GM21619 (cell line): ENCODE measurements around the gene TAGAP.

Experiments used
- ATAC-seq: cut with Tn5 transposase; IDR thresholded peaks from one replicate; pipeline ENCODE4 v1.9.1; 2021; ENCODE audit not compliant: unreplicated experiment

TAGAP gene

DNA sequence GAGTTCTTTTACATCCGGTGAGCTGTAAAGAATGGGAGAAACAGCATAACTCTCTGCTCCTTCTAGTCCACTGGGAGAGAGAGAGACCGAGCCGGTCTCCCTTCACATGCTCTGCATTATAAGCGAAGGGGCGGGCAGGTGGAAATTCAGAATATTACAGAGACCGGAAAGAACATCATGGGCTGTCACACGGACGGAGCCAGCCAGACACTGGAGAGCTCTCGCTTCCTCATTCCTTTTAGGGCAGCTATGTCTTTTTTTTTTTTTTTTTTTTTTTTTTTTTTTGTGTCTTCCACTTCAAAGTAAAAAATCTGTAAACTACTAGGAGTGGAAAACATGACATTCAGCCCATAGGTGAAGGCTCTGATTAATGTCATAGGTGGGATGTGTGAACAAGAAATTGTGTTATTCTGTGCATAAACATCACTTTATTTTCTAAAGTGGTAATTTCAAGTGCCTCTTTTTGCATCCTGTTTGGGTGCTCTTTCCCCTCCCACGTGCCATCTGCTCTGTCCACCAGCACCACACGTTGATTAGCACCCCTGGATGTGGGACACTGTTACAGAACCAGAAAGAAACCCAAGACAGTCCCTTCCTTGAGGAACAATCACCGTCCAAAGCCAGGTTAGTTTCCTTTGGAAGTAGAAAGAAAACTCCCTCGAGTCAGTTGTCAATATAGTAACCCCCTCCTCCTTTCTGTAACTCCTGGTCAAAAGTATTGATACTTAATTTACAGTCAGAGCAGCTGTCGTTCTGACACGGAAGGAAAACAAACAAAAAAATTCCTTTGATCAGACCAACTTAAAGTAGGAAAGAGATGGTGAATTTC is at the start of gene TAGAP:
Gene TAGAP (minus strand): TSS at position 93 of the 829 bp plus-strand sequence. CDS start 845 bp downstream, outside the sequence.
- ATAC-seq = peak; percentile 85

DNA sequence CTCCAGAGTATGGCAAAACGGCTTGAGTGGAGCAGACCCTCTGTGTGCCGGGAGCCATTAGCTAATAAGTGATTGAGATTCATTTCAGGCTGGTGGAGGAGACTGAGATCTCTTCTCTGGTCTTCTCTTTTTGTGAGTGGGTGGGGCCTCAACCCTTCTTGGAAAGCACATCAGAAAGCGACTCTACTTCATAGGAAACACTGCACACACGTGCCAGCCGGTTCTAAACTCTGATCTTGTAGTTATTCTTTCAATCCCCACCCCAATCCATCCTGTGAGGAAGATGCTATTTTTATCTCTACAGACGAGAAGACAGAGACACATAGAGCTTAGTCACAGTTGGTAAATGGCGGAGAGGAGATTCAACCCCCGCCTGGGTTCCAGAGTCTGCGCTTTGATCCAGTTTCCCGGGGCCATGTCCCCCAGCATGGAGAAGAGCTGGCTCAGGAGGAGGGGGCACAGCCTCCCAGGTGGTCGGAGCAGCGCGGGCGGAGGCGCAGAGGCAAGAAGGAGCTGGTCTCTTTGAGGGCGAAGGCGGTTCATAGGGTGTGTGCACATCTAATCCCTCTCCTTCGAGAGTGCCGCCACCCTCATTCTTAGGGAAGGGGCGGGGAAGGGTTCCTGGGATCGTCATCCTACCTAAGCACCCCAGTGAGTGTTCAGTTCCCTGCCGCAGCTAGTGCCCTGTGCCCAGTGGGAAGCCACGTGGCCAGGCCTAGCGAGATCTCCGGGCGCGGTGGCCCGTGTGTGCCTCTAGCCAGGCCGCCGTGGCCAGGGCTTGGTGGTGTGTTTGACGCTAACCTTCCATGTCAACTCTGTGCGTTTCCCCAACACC is 49.0 kb upstream of the TAGAP start:
- no peak for ATAC-seq

- no peak for ATAC-seq
Observed at GRCh38 chr6:159092631-159093030, 47.8 kb upstream of the TAGAP start.

GRCh38 chr6:159090530-159091480 is 46.0 kb upstream of the TAGAP start:
- ATAC-seq = no peak

GRCh38 chr6:159089909-159090308 is 45.1 kb upstream of the TAGAP start:
- no peak for ATAC-seq

- ATAC-seq = no peak
Observed at GRCh38 chr6:159089443-159089842, 44.7 kb upstream of the TAGAP start.

GRCh38 chr6:159086033-159086618 is 41.3 kb upstream of the TAGAP start:
- ATAC-seq = no peak

GRCh38 chr6:159085396-159085895 is 40.7 kb upstream of the TAGAP start:
- no peak for ATAC-seq

GRCh38 chr6:159084493-159085091 is 39.8 kb upstream of the TAGAP start:
- no peak for ATAC-seq

- no peak for ATAC-seq
Observed at GRCh38 chr6:159083146-159083545, 38.4 kb upstream of the TAGAP start.

GRCh38 chr6:159082039-159082815 is 37.4 kb upstream of the TAGAP start:
- no peak for ATAC-seq

GRCh38 chr6:159080217-159080976 is 35.6 kb upstream of the TAGAP start:
- ATAC-seq = peak; percentile 78

DNA sequence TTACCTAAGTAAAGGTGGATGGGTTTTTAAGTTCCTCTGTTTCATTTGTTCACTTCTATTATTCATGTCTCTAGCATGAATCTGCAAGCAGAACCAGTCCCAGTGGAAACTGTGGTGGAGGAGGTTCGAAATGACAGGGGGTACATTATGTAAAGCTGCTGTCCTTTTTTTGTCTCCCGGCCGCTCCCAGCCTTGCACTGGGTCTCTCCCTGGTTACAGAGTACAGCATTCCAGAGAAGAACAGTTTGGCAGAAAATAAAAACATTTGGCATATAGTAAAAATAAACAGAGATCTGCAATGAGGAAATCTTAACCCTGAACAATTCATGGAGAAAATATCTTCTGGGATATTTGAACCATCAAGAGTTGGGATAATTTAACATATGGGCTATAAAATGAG is 34.6 kb upstream of the TAGAP start:
- no peak for ATAC-seq

DNA sequence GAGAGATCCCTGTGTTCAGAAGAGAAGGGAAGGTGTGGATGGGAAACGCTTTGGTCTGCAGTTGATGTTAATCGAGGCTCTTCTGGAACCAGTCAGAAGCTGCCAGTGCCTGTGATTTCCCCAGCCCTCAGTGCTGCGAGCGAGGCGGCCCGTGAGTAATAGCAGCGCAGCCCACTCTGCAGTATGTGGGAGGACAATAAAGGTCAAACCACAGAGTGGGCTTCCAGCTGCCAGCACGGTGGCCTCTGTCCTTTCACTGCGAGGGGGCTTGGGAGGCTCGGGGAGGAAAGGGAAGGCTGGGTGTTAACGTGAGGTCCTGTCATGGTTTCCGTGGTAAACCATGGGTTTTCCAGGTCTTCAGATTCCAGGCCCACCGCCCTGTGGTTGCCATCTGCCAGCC is 32.3 kb upstream of the TAGAP start:
- no peak for ATAC-seq

DNA sequence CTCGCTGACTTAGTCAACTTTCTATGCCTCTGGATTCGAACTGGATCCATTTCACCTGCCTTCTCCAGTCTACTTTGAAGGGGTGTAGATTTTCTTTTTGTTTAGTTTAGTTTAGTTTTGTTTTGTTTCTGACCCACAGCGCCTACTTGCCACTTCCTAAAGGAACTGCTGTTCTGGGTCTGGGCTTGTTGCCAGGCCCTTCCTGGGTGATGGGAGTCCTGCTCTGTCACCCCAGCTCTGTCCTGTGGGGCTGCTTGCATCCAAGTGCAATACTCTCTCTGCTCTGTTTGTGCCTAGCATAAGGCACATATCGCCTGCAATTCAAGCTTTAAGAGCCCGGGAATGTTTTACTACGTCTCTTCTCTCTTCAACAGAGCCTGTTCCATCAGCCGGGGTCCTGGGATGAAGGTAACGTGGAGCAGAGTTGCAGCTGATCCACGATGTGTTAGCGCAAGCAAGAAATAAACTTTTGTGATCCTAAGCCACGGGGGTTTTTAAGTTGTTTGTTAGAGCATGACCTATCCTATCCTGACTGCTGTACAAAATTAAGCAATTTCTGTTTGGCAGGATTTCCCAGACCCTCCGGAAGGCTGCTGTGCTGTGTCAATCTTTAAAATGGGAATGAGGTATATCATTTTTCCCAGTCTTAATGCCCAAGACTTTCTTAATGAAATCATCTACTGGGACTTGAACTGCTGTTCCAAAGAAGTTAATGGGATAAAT is 30.9 kb upstream of the TAGAP start:
- no peak for ATAC-seq

- ATAC-seq = no peak
Observed at GRCh38 chr6:159074876-159075275, 30.1 kb upstream of the TAGAP start.

DNA sequence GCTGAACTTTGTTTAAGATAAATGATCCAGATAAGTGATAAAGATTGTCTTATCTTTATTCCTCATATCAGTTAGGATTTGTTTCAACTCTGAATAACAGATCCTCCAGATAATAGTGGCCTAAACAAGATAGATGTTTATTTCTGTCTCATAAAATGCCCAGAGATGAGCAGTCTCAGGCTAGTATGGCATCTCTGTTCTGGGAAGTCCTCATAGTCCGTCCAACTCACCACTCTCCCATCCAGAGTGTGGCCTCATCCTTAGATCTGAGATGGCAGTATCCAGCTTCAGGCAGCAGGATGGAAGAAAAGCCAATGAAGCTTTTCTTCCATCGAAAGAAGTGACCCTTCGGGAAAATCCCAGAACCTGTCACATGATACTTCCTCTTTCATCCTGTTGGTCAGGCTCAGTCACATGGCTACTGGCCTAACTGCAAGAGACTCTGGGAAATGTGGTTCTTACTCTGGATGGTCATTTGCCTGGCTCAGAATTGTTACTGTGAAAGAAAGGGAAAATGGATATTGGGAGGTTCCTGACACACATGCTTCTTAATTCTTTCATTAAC is 29.4 kb upstream of the TAGAP start:
- no peak for ATAC-seq
